ENCODE measurements around the gene PLP1.

DNA sequence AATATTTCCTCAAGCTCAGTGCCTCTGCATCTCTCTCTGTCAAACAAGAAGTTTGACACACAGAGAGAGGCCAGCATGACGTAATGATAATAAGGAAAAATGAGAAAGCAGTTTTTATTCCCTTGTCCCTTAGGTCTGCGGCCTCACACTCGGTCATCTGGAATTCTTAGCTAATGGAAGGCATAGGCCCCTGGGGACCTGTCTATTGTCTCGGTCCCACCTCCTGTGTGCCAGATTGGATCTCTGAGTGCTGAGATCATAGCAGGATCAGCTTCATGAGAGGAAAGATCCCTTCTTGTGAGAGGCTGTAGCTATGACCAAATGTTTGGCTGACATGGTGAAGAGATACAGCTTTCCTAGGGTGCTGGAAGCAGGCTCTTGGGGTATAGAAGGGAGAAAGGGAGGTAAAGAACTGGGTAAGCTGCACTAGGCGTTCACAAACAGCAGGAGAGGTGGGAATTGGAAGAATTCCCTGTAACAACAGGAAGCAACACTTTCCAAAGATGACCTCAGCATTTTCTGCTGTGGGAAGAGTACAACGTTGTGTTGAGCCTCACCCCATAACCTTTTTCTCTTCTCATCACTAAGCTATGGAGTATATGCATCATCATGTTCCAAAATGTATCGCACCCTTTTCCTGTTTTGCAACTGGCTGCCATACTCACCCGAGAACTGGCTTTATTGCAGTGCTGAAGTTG, 45.7 kb upstream of the PLP1 start:
- TF ChIP-seq, protein P1, sequence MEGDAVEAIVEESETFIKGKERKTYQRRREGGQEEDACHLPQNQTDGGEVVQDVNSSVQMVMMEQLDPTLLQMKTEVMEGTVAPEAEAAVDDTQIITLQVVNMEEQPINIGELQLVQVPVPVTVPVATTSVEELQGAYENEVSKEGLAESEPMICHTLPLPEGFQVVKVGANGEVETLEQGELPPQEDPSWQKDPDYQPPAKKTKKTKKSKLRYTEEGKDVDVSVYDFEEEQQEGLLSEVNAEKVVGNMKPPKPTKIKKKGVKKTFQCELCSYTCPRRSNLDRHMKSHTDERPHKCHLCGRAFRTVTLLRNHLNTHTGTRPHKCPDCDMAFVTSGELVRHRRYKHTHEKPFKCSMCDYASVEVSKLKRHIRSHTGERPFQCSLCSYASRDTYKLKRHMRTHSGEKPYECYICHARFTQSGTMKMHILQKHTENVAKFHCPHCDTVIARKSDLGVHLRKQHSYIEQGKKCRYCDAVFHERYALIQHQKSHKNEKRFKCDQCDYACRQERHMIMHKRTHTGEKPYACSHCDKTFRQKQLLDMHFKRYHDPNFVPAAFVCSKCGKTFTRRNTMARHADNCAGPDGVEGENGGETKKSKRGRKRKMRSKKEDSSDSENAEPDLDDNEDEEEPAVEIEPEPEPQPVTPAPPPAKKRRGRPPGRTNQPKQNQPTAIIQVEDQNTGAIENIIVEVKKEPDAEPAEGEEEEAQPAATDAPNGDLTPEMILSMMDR (IDR thresholded peaks at IDR 0.05): no peak
- no peak for TF ChIP-seq POLR2A (IDR thresholded peaks at IDR 0.05)
